Choroid plexus epithelial cell (primary cell): ENCODE measurements around the gene GNAO1.

Experiments used
- DNase-seq: peaks from one replicate; pipeline ENCODE4 v3.0.0-alpha.2; 2010; ENCODE audit warnings: low read depth
- H3K4me3 ChIP-seq: 2 replicates; pipeline ENCODE4 v1.5.1; 2011; ENCODE audit warnings: low read depth, mild to moderate bottlenecking, control low read depth, low read length, moderate library complexity
- TF ChIP-seq, protein P1 (sequence below): conservative IDR thresholded peaks from 2 replicates; pipeline ENCODE4 v1.5.1; 2011; ENCODE audit warnings: low read depth, mild to moderate bottlenecking, control low read depth, inconsistent platforms, low read length, moderate library complexity

Gene GNAO1

DNA sequence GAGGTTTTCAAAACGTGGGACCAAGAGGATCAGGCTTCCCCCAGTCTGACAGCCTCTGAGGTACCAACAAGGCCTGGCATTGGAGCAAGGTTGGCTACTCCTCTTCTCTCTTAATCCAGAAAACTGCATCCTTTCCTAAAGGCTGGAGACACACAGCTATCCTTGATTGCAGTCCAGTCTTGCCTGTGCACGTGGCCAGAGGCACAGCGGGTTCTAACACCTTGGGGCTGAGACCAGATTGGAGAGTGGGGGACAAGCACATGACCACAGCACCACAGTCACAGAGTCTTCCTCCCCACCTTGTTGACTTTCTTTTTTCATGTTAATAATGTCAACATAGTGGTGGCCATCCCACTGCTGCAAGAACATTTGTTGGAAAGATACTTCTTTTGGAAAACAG, 46.9 kb downstream of the GNAO1 start:
- no peak overlapping the region for H3K4me3 ChIP-seq
- TF ChIP-seq, protein P1, sequence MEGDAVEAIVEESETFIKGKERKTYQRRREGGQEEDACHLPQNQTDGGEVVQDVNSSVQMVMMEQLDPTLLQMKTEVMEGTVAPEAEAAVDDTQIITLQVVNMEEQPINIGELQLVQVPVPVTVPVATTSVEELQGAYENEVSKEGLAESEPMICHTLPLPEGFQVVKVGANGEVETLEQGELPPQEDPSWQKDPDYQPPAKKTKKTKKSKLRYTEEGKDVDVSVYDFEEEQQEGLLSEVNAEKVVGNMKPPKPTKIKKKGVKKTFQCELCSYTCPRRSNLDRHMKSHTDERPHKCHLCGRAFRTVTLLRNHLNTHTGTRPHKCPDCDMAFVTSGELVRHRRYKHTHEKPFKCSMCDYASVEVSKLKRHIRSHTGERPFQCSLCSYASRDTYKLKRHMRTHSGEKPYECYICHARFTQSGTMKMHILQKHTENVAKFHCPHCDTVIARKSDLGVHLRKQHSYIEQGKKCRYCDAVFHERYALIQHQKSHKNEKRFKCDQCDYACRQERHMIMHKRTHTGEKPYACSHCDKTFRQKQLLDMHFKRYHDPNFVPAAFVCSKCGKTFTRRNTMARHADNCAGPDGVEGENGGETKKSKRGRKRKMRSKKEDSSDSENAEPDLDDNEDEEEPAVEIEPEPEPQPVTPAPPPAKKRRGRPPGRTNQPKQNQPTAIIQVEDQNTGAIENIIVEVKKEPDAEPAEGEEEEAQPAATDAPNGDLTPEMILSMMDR = no peak
- no peak for DNase-seq

- DNase-seq = no peak
- no peak overlapping the region for H3K4me3 ChIP-seq
- TF ChIP-seq, protein P1 = no peak
These were observed 50.3 kb downstream of the GNAO1 start for GRCh38 chr16:56241596-56241995.

DNA sequence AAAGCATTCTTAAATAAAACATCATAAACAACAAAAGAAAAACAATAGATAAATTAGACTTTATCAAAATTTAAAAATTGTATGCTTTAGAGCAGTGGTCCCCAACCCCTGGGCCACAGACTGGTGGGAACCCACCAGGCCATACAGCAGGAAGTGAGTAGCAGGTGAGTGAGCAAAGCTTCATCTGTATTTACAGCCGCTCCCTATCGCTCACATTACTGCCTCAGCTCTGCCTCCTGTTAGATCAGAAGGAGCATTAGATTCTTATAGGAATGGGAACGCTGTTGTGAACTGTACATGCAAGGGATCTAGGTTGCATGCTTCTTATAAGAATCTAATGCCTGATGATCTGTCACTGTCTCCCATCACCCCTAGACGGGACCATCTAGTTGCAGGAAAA, 51.5 kb downstream of the GNAO1 start:
- no peak overlapping the region for H3K4me3 ChIP-seq
- no peak for DNase-seq
- TF ChIP-seq, protein P1 = no peak

DNA sequence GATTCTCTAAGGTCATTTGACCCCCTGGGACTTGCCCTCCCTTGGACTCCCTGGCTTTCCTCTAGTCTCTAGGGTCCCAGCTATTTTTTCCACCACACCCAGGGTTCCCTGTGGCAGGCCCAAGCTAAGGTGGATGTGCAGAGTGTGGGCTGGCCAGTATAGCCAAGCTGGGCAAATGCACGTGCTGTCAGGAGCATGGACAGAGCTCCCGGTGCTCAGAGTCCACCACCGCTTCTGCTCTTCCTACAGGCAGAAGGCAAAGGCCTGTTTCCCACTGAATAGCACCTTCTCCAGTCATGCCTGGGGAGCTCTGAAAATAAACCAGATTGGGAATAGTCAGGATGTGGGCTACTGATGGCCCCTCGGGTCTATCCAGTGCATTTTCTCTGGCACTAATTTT, 53.3 kb downstream of the GNAO1 start:
- H3K4me3 ChIP-seq = no peak overlapping the region
- TF ChIP-seq, protein P1 = no peak
- DNase-seq = no peak

DNA sequence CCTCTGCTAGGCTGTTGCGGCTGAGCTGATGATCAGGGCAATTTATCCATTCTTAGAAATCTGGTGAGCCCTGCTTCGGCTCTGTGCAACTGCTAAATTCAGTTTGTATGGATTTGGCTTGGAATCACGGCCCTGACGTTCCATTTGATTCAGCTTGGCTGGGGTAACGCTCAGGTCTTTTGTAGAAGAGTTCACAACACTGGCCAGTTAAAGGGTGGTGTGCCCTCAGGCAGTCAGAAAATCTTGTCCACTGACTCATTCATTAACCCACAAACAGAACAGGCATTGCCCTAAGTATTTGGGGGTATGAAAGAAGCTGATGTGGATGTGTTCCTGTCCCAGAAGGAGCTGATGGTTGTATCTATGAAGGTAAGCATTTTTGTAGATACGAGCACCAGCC, 53.9 kb downstream of the GNAO1 start:
- no peak for DNase-seq
- TF ChIP-seq, protein P1 = no peak
- no peak overlapping the region for H3K4me3 ChIP-seq

DNA sequence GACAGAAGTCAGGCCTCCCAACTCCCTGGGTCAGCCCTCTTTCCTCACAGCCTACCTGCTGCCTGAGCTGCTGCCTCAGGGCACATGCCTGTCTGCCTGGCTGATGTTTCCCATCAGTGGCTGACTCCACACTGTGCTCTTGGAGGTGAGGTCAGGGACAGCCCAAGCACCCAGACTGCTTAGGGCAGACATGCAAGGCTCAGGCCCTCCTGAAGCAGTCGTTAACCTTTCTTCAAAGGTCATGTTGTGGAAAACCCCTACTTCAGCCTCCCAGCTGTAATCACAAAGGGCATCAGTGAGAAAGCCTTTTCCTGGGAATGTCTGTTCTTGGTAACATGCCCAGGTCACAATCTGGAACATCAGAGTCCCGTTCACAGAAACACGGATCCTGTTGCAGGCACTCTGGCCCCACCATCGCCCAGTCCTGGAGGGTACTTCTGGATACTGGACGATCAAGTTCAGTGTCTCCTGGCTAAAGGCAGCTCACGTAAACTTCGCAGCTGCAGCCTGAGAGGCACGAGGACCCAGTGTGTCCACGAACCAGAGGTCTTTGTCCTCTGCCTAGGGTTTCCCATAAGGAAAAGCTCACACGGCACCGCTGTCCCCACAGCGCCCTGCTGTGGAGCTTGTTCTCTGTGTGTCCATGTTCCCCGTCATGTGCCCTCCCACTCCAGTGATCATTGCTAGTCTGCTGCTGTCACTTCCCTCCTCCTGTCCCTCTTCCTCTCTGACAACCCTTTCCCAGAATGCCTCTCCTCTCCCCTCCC, 54.9 kb downstream of the GNAO1 start:
- TF ChIP-seq, protein P1 = no peak
- no peak overlapping the region for H3K4me3 ChIP-seq
- DNase-seq = no peak

DNA sequence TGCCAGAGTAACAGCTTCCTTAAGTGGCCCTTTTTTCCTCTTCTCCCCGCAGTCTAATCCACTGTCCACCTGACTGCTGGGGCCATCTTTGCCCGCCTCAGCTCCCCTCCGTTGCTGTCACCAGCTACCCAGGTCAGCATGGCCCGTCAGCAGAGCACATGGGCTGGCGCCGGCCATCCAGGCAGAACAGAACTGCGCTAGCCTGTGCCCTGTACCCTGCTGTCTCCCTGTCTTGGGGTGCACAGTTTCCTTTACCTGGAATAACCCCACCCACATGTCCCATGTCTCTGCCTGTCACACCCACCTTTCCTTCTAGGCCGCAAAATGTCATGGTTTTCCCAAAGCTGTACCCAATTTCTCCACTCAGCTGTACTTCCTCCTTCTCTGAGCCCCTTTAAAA, 55.7 kb downstream of the GNAO1 start:
- DNase-seq = no peak

More for the DNA sequence above, 55.7 kb downstream of the GNAO1 start:
- TF ChIP-seq, protein P1 = no peak
- H3K4me3 ChIP-seq = no peak overlapping the region
